Neural crest cell (in vitro differentiated cells): ENCODE data around the gene MFSD12. TPM values are rescaled to one million over a fixed set of nuclear protein-coding genes. Genes with fewer than 3 reads are reported as not detected.

Experiments
- DNase-seq: peaks from one replicate; pipeline ENCODE4 v3.0.0; 2021; ENCODE audit warnings: low read depth, mixed read lengths, low spot score
- H3K27ac Mint-ChIP-seq: one replicate; pipeline ENCODE4 v1.8.0; 2021; ENCODE audit warnings: mild to moderate bottlenecking, mixed read lengths; ENCODE audit not compliant: unreplicated experiment
- H3K27me3 Mint-ChIP-seq: 2 replicates; pipeline ENCODE4 v1.8.0; 2021; ENCODE audit warnings: low read depth, mild to moderate bottlenecking, mixed read lengths
- H3K36me3 Mint-ChIP-seq: 2 replicates; pipeline ENCODE4 v1.8.0; 2021; ENCODE audit warnings: low read depth, mild to moderate bottlenecking, mixed read lengths
- H3K4me1 Mint-ChIP-seq: 2 replicates; pipeline ENCODE4 v1.8.0; 2021; ENCODE audit warnings: mixed read lengths
- H3K4me3 Mint-ChIP-seq: one replicate; pipeline ENCODE4 v1.8.0; 2021; ENCODE audit warnings: mild to moderate bottlenecking, mixed read lengths
- H3K9me3 Mint-ChIP-seq: 2 replicates; pipeline ENCODE4 v1.8.0; 2021; ENCODE audit warnings: mixed read lengths
- CTCF ChIP-seq: fragments of 200-600 bp; sonication (generic); conservative IDR thresholded peaks from 2 replicates; pipeline ENCODE4 v1.5.0; 2021; ENCODE audit warnings: antibody characterized with exemption, mild to moderate bottlenecking
- total RNA-seq: library from RNA; stranded (reverse); gene quantifications from 2 replicates; pipeline ENCODE4 v1.2.1, GENCODE V29; 2021

The MFSD12 gene
- total RNA-seq, 1 donor from 2014 or later: 79.1 TPM

- H3K4me1 Mint-ChIP-seq: no peaks in the 10 kb centered on the region
- no peak overlapping the region for H3K4me3 Mint-ChIP-seq
- H3K9me3 Mint-ChIP-seq: no peaks in the 10 kb centered on the region
- H3K27me3 Mint-ChIP-seq: peaks cover 22% of the 10 kb centered on the region
- no peak for DNase-seq
- no peak overlapping the region for H3K27ac Mint-ChIP-seq
- TF ChIP-seq CTCF: no peak
- H3K36me3 Mint-ChIP-seq: no peaks in the 10 kb centered on the region
Measured at GRCh38 chr19:3595521-3596061, 38.2 kb upstream of the MFSD12 start.

DNA sequence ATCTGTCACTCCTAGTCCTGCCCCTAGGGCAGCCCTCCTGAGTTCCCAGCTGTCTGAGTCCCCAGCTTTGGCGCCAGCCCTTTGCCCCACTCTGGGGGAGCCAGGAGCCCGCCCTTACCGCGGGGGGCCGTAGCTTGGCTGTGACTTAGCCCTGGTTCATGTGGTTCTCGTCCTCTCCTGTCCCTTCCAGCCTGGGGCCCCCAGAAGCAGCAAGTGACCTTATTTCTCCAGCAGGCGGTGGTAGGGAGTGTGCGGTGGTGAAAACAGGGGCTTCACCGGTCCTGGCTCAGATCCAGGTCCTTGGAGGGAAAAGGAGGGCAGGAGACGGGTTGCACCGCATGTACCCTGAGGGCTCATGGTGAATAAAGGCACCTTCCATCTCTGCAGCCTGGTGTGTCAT lies 35.8 kb upstream of the MFSD12 start:
- peaks cover 3% of the 10 kb centered on the region for H3K9me3 Mint-ChIP-seq
- no peak overlapping the region for H3K27ac Mint-ChIP-seq
- H3K4me3 Mint-ChIP-seq: no peak overlapping the region
- H3K4me1 Mint-ChIP-seq: no peaks in the 10 kb centered on the region
- no peak for TF ChIP-seq CTCF
- H3K27me3 Mint-ChIP-seq: peaks cover 30% of the 10 kb centered on the region
- no peak for DNase-seq
- H3K36me3 Mint-ChIP-seq: no peaks in the 10 kb centered on the region

GRCh38 chr19:3591876-3592613 lies 34.7 kb upstream of the MFSD12 start:
- H3K9me3 Mint-ChIP-seq: peaks cover 3% of the 10 kb centered on the region
- no peak for DNase-seq
- H3K27me3 Mint-ChIP-seq: peaks cover 38% of the 10 kb centered on the region
- no peaks in the 10 kb centered on the region for H3K4me1 Mint-ChIP-seq
- H3K4me3 Mint-ChIP-seq: no peak overlapping the region
- no peak overlapping the region for H3K27ac Mint-ChIP-seq
- TF ChIP-seq CTCF: no peak
- no peaks in the 10 kb centered on the region for H3K36me3 Mint-ChIP-seq

DNA sequence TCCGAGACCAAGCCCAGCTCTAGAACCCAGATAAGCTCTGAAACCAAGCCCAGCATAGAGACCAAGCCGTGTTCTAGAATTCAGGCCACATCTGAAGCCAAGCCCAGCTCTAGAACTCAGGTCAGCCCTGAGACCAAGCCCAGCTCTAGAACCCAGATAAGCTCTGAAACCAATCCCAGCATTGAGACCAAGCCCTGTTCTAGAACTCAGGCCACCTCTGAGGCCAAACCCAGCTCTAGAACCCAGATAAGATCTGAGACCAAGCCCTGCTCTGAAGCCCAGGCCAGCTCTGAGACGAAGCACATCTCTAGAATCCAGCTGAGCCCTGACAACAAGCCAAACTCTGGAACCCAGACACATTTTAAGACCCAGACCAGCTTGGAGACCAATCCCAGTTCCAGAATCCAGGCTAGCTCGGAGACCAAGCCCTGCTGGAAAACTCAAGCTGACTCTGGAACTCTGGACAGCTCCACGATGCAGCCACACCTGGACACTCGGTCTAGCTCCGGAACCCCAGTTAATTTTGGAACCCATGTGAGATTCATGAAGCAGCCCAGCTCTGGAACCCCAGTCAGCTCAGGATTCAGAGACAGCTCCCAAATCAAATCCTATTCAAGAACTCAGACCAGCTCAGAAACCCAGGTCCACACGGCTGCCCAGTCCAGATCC lies 33.7 kb upstream of the MFSD12 start:
- Mint-ChIP-seq H3K9me3 (peaks cover 3% of the 10 kb centered on the region), H3K36me3 (no peaks in the 10 kb centered on the region), H3K27ac (no peak overlapping the region), H3K4me1 (no peaks in the 10 kb centered on the region), H3K27me3 (peaks cover 48% of the 10 kb centered on the region), H3K4me3 (no peak overlapping the region)
- DNase-seq: no peak
- TF ChIP-seq CTCF: no peak

DNA sequence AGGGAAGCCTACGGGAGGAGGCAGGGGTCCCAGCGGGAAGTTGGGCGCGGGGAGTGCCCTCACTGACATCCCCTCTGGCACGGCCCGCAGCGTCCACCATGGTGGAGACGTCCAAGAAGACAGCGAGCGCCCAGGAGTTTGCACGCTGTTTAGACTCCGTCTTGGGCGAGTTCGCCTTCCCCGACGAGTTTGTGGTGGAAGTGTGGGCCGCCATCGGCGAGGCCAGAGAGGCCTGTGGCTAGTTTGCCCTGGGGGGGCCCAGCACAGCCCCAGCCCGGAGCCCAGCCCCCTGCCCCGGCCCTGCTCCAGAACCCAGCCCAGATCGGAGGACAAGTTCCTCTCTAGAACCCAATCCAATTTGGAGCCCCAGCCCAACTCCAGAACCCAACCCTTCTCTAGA lies 32.6 kb upstream of the MFSD12 start:
- Mint-ChIP-seq H3K4me3 (no peak overlapping the region), H3K27ac (no peak overlapping the region), H3K36me3 (no peaks in the 10 kb centered on the region), H3K9me3 (peaks cover 3% of the 10 kb centered on the region), H3K27me3 (peaks cover 55% of the 10 kb centered on the region), H3K4me1 (no peaks in the 10 kb centered on the region)
- DNase-seq: no peak
- no peak for TF ChIP-seq CTCF
